T-cell (primary cell): Measurements from ENCODE around the gene VEZT. TPM values are rescaled to one million over a fixed set of nuclear protein-coding genes. Genes with fewer than 3 reads are reported as not detected.

ENCODE experiments used
- ATAC-seq, 4 experiments: fragments of 200-7000 bp in 3 of 4; fragments of 150-1000 bp in 1 of 4; cut with Tn5 transposase; replicated peaks in 1 of 4; 1 replicate in 3 of 4; 2 replicates in 1 of 4; pipeline ENCODE4 v1.10.0; 2021; ENCODE audit warnings: moderate library complexity in 3 of 4, mild to moderate bottlenecking in 2 of 4, moderate number of reproducible peaks in 1 of 4
- CTCF ChIA-PET, 2 donors: fragments of 300-600 bp; sonication (Branson Sonifier 250); formaldehyde crosslinking; loops; one replicate each; lab custom pipeline; 2022; ENCODE audit warnings: antibody characterized with exemption in 2 of 2; lab: Charles Lee
- POLR2A ChIA-PET, 2 donors: fragments of 300-600 bp; sonication (Branson Sonifier 250); formaldehyde crosslinking; loops; one replicate each; lab custom pipeline; 2022; ENCODE audit warnings: antibody characterized with exemption in 2 of 2; lab: Charles Lee
- DNase-seq, 35 experiments: peaks; one replicate each; pipeline versions ENCODE4 v3.0.0 to v3.0.0-alpha.2; 2013 to 2023
- H3K27ac ChIP-seq: one replicate; pipeline ENCODE4 v1.5.1; 2013; ENCODE audit warnings: low read length
- H3K27me3 ChIP-seq, 2 experiments: replicated peaks in 1 of 2; 1 replicate in 1 of 2; 2 replicates in 1 of 2; pipeline versions ENCODE4 v1.6.1 to v1.7.0; 2013; ENCODE audit warnings: low read length in 1 of 2, mixed read lengths in 1 of 2; ENCODE audit not compliant: control insufficient read depth in 2 of 2, insufficient read depth in 2 of 2; ENCODE audit errors: extremely low read depth in 1 of 2
- H3K36me3 ChIP-seq, 2 donors: 1 replicate in 1 of 2; 2 replicates in 1 of 2; pipeline versions ENCODE4 v1.6.1 to v1.7.0; 2013; ENCODE audit warnings: low read length in 1 of 2; ENCODE audit not compliant: control insufficient read depth in 2 of 2, insufficient read depth in 1 of 2; ENCODE audit errors: extremely low read depth in 1 of 2
- H3K4me1 ChIP-seq, 2 experiments: 1 replicate in 1 of 2; 2 replicates in 1 of 2; pipeline versions ENCODE4 v1.6.1 to v1.7.0; 2013; ENCODE audit warnings: low read length in 2 of 2, mixed read lengths in 1 of 2; ENCODE audit not compliant: insufficient read depth in 2 of 2, control insufficient read depth in 1 of 2; ENCODE audit errors: extremely low read depth in 1 of 2
- H3K4me3 ChIP-seq, 2 donors: 1 replicate in 1 of 2; 2 replicates in 1 of 2; pipeline versions ENCODE4 v1.5.1 to v1.7.0; 2013; ENCODE audit warnings: mild to moderate bottlenecking in 2 of 2, low read length in 1 of 2, moderate library complexity in 1 of 2; ENCODE audit not compliant: control insufficient read depth in 1 of 2; ENCODE audit errors: extremely low read depth in 1 of 2
- H3K9me3 ChIP-seq: 2 replicates; pipeline ENCODE4 v1.7.0; 2013
- H3K27ac Mint-ChIP-seq, 2 donors: one replicate each; pipeline ENCODE4 v1.8.0; 2020 to 2021; ENCODE audit warnings: mild to moderate bottlenecking in 2 of 2, mixed read lengths in 2 of 2
- H3K27me3 Mint-ChIP-seq, 2 donors: one replicate each; pipeline ENCODE4 v1.8.0; 2021 to 2022; ENCODE audit warnings: mixed read lengths in 2 of 2
- H3K36me3 Mint-ChIP-seq: one replicate; pipeline ENCODE4 v1.8.0; 2021; ENCODE audit warnings: mixed read lengths
- H3K4me1 Mint-ChIP-seq, 3 donors: one replicate each; pipeline ENCODE4 v1.8.0; 2020 to 2022; ENCODE audit warnings: mixed read lengths in 3 of 3, mild to moderate bottlenecking in 1 of 3
- H3K4me3 Mint-ChIP-seq, 3 donors: one replicate each; pipeline ENCODE4 v1.8.0; 2020 to 2022; ENCODE audit warnings: mild to moderate bottlenecking in 3 of 3, mixed read lengths in 3 of 3, moderate library complexity in 3 of 3
- H3K9me3 Mint-ChIP-seq, 3 donors: one replicate each; pipeline ENCODE4 v1.8.0; 2020 to 2022; ENCODE audit warnings: mixed read lengths in 3 of 3
- WGBS: methylation state at CpG from one replicate; pipeline ENCODE4 v1.1.5; 2013; ENCODE audit warnings: missing lambda C conversion rate; ENCODE audit not compliant: insufficient coverage; 5-methylcytosine and 5-hydroxymethylcytosine counted together
- total RNA-seq, 35 experiments: library from RNA in 6 of 35; stranded (reverse) in 6 of 35; fragments of 120-200 nt in 1 of 35; gene quantifications; one replicate each; pipeline versions ENCODE4 v1.2.1 to v1.2.4 and lab custom pipeline; 2013 to 2026

The VEZT gene
- total RNA-seq, 5 donors from 2014 or later (not counting 1 experiment from before 2014, with no cell fraction given) = 27.0 to 48.9 (median 36.8) TPM

- Mint-ChIP-seq H3K9me3 (no peaks in the 10 kb centered on the region), H3K27me3 (peaks cover 0 to 4% of the 10 kb centered on the region in 2 donors), H3K4me1 (peaks cover 2 to 12% (median 4%) of the 10 kb centered on the region in 3 donors), H3K36me3 (no peaks in the 10 kb centered on the region), H3K27ac (no peak overlapping the region), H3K4me3 (no peak overlapping the region)
- Histone ChIP-seq H3K9me3 (no peaks in the 10 kb centered on the region), H3K4me1 (peaks cover 0 to 5% of the 10 kb centered on the region in 2 experiments), H3K4me3 (no peak overlapping the region), H3K36me3 (no peaks in the 10 kb centered on the region), H3K27ac (no peak overlapping the region), H3K27me3 (peaks cover 0 to 3% of the 10 kb centered on the region in 2 experiments)
- ChIA-PET CTCF (no interaction called here), POLR2A (no interaction called here)
- ATAC-seq (no peak), DNase-seq (no peak)
- WGBS = 80% methylated on average over 1 of the region's 2 CpGs
Measured at GRCh38 chr12:95197636-95198035, 20.0 kb upstream of the VEZT start.

- no CpG with 5 or more reads among the region's 4 CpGs for WGBS
- ATAC-seq (no peak), DNase-seq (no peak)
- Mint-ChIP-seq H3K27ac (no peak overlapping the region), H3K4me3 (no peak overlapping the region), H3K9me3 (no peaks in the 10 kb centered on the region), H3K36me3 (no peaks in the 10 kb centered on the region), H3K4me1 (peaks cover 8 to 21% (median 9%) of the 10 kb centered on the region in 3 donors), H3K27me3 (peaks cover 0 to 3% of the 10 kb centered on the region in 2 donors)
- Histone ChIP-seq H3K4me1 (peaks cover 0 to 12% of the 10 kb centered on the region in 2 experiments), H3K27ac (no peak overlapping the region), H3K36me3 (no peaks in the 10 kb centered on the region), H3K4me3 (no peak overlapping the region), H3K9me3 (no peaks in the 10 kb centered on the region), H3K27me3 (peaks cover 0 to 3% of the 10 kb centered on the region in 2 experiments)
- POLR2A ChIA-PET = interaction anchor here in 1 of 2 donors (0.6 kb wide), 1 partner anchor 287 kb away, joined by 6 read pairs; no protein-coding TSS in a partner anchor
- CTCF ChIA-PET = interaction anchor here in 1 of 2 donors (0.6 kb wide), 1 partner anchor 1167 kb away, joined by 3 read pairs; no protein-coding TSS in a partner anchor
Measured at GRCh38 chr12:95198914-95199313, 18.7 kb upstream of the VEZT start.

GRCh38 chr12:95200128-95200894, 17.3 kb upstream of the VEZT start:
- H3K36me3 ChIP-seq = no peaks in the 10 kb centered on the region
- ChIA-PET CTCF (interaction anchor here in 1 of 2 donors (0.6 kb wide), 1 partner anchor 1936 kb away, joined by 3 read pairs; no protein-coding TSS in a partner anchor), POLR2A (interaction anchor here (0.5 to 0.6 kb wide), 2 partner anchors 22 to 64 kb away, joined by 6 to 17 read pairs; no protein-coding TSS in a partner anchor)
- no peak overlapping the region for H3K4me3 ChIP-seq
- H3K36me3 Mint-ChIP-seq = no peaks in the 10 kb centered on the region
- no peak overlapping the region for H3K27ac ChIP-seq
- no peak for ATAC-seq
- peaks cover 0 to 3% of the 10 kb centered on the region in 2 donors for H3K27me3 Mint-ChIP-seq
- H3K4me1 Mint-ChIP-seq = peaks cover 8 to 21% (median 9%) of the 10 kb centered on the region in 3 donors
- peaks cover 0 to 3% of the 10 kb centered on the region in 2 experiments for H3K27me3 ChIP-seq
- H3K27ac Mint-ChIP-seq = no peak overlapping the region
- peaks cover 0 to 12% of the 10 kb centered on the region in 2 experiments for H3K4me1 ChIP-seq
- H3K9me3 Mint-ChIP-seq = no peaks in the 10 kb centered on the region
- H3K9me3 ChIP-seq = no peaks in the 10 kb centered on the region
- H3K4me3 Mint-ChIP-seq = no peak overlapping the region
- WGBS = 82% methylated on average over 2 of the region's 5 CpGs
- no peak for DNase-seq

GRCh38 chr12:95201056-95201670, 16.4 kb upstream of the VEZT start:
- CTCF ChIA-PET = interaction anchor here (0.6 to 0.7 kb wide), 3 partner anchors 44 to 316 kb away, joined by 3 to 4 read pairs (median 3); no protein-coding TSS in a partner anchor
- 56% methylated on average over 1 of the region's 4 CpGs for WGBS
- Mint-ChIP-seq H3K36me3 (no peaks in the 10 kb centered on the region), H3K4me1 (peaks cover 8 to 21% (median 9%) of the 10 kb centered on the region in 3 donors), H3K4me3 (no peak overlapping the region), H3K27ac (no peak overlapping the region), H3K27me3 (peaks cover 0 to 3% of the 10 kb centered on the region in 2 donors), H3K9me3 (no peaks in the 10 kb centered on the region)
- Histone ChIP-seq H3K9me3 (no peaks in the 10 kb centered on the region), H3K4me3 (no peak overlapping the region), H3K4me1 (peaks cover 0 to 12% of the 10 kb centered on the region in 2 experiments), H3K27me3 (peaks cover 0 to 3% of the 10 kb centered on the region in 2 experiments), H3K36me3 (no peaks in the 10 kb centered on the region), H3K27ac (no peak overlapping the region)
- DNase-seq (no peak), ATAC-seq (no peak)
- POLR2A ChIA-PET = interaction anchor here in 1 of 2 donors (0.6 kb wide), 1 partner anchor 13 kb away, joined by 4 read pairs; no protein-coding TSS in a partner anchor

- peaks cover 0 to 3% of the 10 kb centered on the region in 2 donors for H3K27me3 Mint-ChIP-seq
- DNase-seq = no peak
- Histone ChIP-seq H3K9me3 (no peaks in the 10 kb centered on the region), H3K36me3 (no peaks in the 10 kb centered on the region), H3K27me3 (no peaks in the 10 kb centered on the region), H3K4me3 (no peak overlapping the region), H3K4me1 (peaks cover 0 to 12% of the 10 kb centered on the region in 2 experiments), H3K27ac (no peak overlapping the region)
- WGBS = no CpG with 5 or more reads among the region's 3 CpGs
- CTCF ChIA-PET = interaction anchor here in 1 of 2 donors (0.6 kb wide), 1 partner anchor 753 kb away, joined by 9 read pairs; no protein-coding TSS in a partner anchor
- peaks cover 8 to 21% (median 9%) of the 10 kb centered on the region in 3 donors for H3K4me1 Mint-ChIP-seq
- no peaks in the 10 kb centered on the region for H3K9me3 Mint-ChIP-seq
- no peak overlapping the region for H3K4me3 Mint-ChIP-seq
- H3K36me3 Mint-ChIP-seq = no peaks in the 10 kb centered on the region
- peak in 1 of 4 experiments; percentile 33 for ATAC-seq
- POLR2A ChIA-PET = no interaction called here
- peak overlapping the region in 1 of 2 donors; percentile 33 for H3K27ac Mint-ChIP-seq
Measured at GRCh38 chr12:95202691-95203486, 14.7 kb upstream of the VEZT start.
